K562 (cell line): ENCODE results near the gene ADIPOR2. TPM values are rescaled to one million over a fixed set of nuclear protein-coding genes. Genes with fewer than 3 reads are reported as not detected.

Source experiments
- ATAC-seq: fragments of 200-7000 bp; cut with Tn5 transposase; 3 replicates; pipeline ENCODE4 v1.9.1; 2020; ENCODE audit warnings: moderate library complexity
- BruUV-seq: library from RNA; stranded (reverse); fragments of 400-500 nt; replicated peaks from 2 replicates; lab custom pipeline; 2021; lab: Mats Ljungman, UMichigan
- CTCF ChIA-PET: fragments of 300-600 bp; formaldehyde crosslinking; extraction: SDS; loops from one replicate; lab custom pipeline; 2021; ENCODE audit warnings: low intra/inter-chr PET ratio; lab: Yijun Ruan, JAX
- POLR2A ChIA-PET: fragments of 300-600, 350-650 bp; sonication (Branson Sonifier 250); formaldehyde crosslinking; extraction: SDS; loops from one replicate; lab custom pipeline; 2021; ENCODE audit warnings: antibody characterized with exemption, inconsistent platforms; lab: Yijun Ruan, JAX
- DNase-seq, 4 experiments: peaks; one replicate each; pipeline versions ENCODE4 v3.0.0 to v3.0.0-alpha.2; 2011 to 2018; ENCODE audit warnings: low spot score in 3 of 4, mixed read lengths in 3 of 4; ENCODE audit errors: extremely low read depth in 1 of 4
- FAIRE-seq: peaks from 2 replicates; lab custom pipeline; 2011; peaks lifted over from hg19 to GRCh38; lab: Jason Lieb, UNC
- H2AFZ ChIP-seq: 2 replicates; pipeline ENCODE4 v1.6.0; 2011; ENCODE audit warnings: low read depth, low read length, control low read depth, inconsistent platforms
- H3K27ac ChIP-seq: fragments of 200-600 bp; 3 replicates; pipeline ENCODE4 v1.8.0; 2011; ENCODE audit warnings: low read depth, mild to moderate bottlenecking, control low read depth, inconsistent platforms, low read length, moderate library complexity, mixed read lengths; ENCODE audit errors: extremely low read depth
- H3K27me3 ChIP-seq, 2 experiments: fragments of 300-600 bp in 1 of 2; 2 replicates in 1 of 2; 3 replicates in 1 of 2; pipeline versions ENCODE4 v1.6.0 to v1.8.0; 2011; ENCODE audit warnings: inconsistent platforms in 2 of 2, low read length in 2 of 2, mild to moderate bottlenecking in 1 of 2, mixed read lengths in 1 of 2, moderate library complexity in 1 of 2; ENCODE audit not compliant: control insufficient read depth in 2 of 2, insufficient read depth in 2 of 2
- H3K36me3 ChIP-seq: fragments of 300-600 bp; 3 replicates; pipeline ENCODE4 v1.8.0; 2011; ENCODE audit warnings: mild to moderate bottlenecking, low read length, inconsistent platforms; ENCODE audit not compliant: control insufficient read depth, insufficient read depth
- H3K4me1 ChIP-seq, 2 experiments: fragments of 200-600 bp in 1 of 2; replicated peaks in 1 of 2; 2 replicates in 1 of 2; 3 replicates in 1 of 2; pipeline versions ENCODE4 v1.5.1 to v1.8.0; 2011; ENCODE audit warnings: inconsistent platforms in 2 of 2, low read length in 2 of 2, mild to moderate bottlenecking in 1 of 2, mixed read lengths in 1 of 2, moderate library complexity in 1 of 2; ENCODE audit not compliant: control insufficient read depth in 2 of 2, insufficient read depth in 2 of 2
- H3K4me2 ChIP-seq: 2 replicates; pipeline ENCODE4 v1.6.1; 2011; ENCODE audit warnings: low read length, control low read depth, inconsistent platforms, mixed read lengths; ENCODE audit not compliant: insufficient read depth
- H3K4me3 ChIP-seq: fragments of 200-600 bp; sonication (generic), shearing (Covaris generic); 2 replicates; pipeline ENCODE4 v1.5.1; 2016; ENCODE audit warnings: control low read depth, inconsistent platforms
- H3K79me2 ChIP-seq: fragments of 200-600 bp; 3 replicates; pipeline ENCODE4 v1.8.0; 2011; ENCODE audit warnings: low read length, inconsistent platforms; ENCODE audit not compliant: control insufficient read depth, insufficient read depth
- H3K9ac ChIP-seq, 2 experiments: 2 replicates each; pipeline versions ENCODE4 v1.6.0 to v1.6.1; 2011; ENCODE audit warnings: low read depth in 2 of 2, low read length in 2 of 2, control low read depth in 1 of 2, inconsistent platforms in 1 of 2, mild to moderate bottlenecking in 1 of 2, mixed read lengths in 1 of 2; ENCODE audit not compliant: insufficient read depth in 1 of 2
- H3K9me1 ChIP-seq: one replicate; pipeline ENCODE4 v1.6.0; 2011; ENCODE audit warnings: inconsistent platforms, mild to moderate bottlenecking, low read length, moderate library complexity; ENCODE audit not compliant: control insufficient read depth, insufficient read depth
- H3K9me3 ChIP-seq: replicated peaks from 2 replicates; pipeline ENCODE4 v1.5.1; 2011; ENCODE audit warnings: low read depth, low read length, inconsistent platforms; ENCODE audit not compliant: control insufficient read depth, insufficient read depth
- H4K20me1 ChIP-seq: replicated peaks from 2 replicates; pipeline ENCODE4 v1.6.1; 2011; ENCODE audit warnings: low read length, inconsistent platforms, mixed read lengths; ENCODE audit not compliant: control insufficient read depth, insufficient read depth
- ARID2 ChIP-seq: fragments of 450-650 bp; IDR thresholded peaks from 2 replicates; pipeline ENCODE4 v1.6.1; 2017; ENCODE audit warnings: antibody characterized with exemption, mild to moderate bottlenecking
- GABPB1 ChIP-seq: sonication (generic); formaldehyde crosslinking; IDR thresholded peaks from 2 replicates; pipeline ENCODE4 v1.8.0; 2022; ENCODE audit warnings: mild to moderate bottlenecking, missing genetic modification reagents
- MAFG ChIP-seq: fragments of 450-650 bp; conservative IDR thresholded peaks from 2 replicates; pipeline ENCODE4 v1.6.1; 2016; ENCODE audit warnings: missing genetic modification characterization, missing compliant biosample characterization
- MIER1 ChIP-seq: fragments of 450-650 bp; IDR thresholded peaks from 2 replicates; pipeline ENCODE4 v1.6.1; 2016; ENCODE audit warnings: antibody characterized with exemption, mild to moderate bottlenecking, low read depth
- NR3C1 ChIP-seq: sonication (generic); formaldehyde crosslinking; IDR thresholded peaks from 2 replicates; pipeline ENCODE4 v1.8.1; 2022; ENCODE audit warnings: missing genetic modification reagents
- YBX1 ChIP-seq: fragments of 450-650 bp; IDR thresholded peaks from 2 replicates; pipeline ENCODE4 v1.7.1; 2016; ENCODE audit warnings: mild to moderate bottlenecking
- ZBTB5 ChIP-seq: fragments of 450-650 bp; IDR thresholded peaks from 2 replicates; pipeline ENCODE4 v1.6.1; 2017; ENCODE audit warnings: antibody characterized with exemption
- ZNF124 ChIP-seq: sonication (generic); formaldehyde crosslinking; IDR thresholded peaks from 2 replicates; pipeline ENCODE4 v1.8.1; 2022; ENCODE audit warnings: missing genetic modification reagents
- ZNF551 ChIP-seq: fragments of 250-450 bp; sonication (Bioruptor Pico); IDR thresholded peaks from 2 replicates; pipeline ENCODE4 v1.5.0; 2021; ENCODE audit warnings: mild to moderate bottlenecking, moderate library complexity
- WGBS: fragments of 100-300 bp; shearing (Covaris generic); methylation state at CpG from one replicate; pipeline ENCODE4 v1.1.6; 2016; ENCODE audit warnings: low coverage, mixed read lengths; ENCODE audit not compliant: insufficient coverage; ENCODE audit errors: missing lambda C conversion rate; 5-methylcytosine and 5-hydroxymethylcytosine counted together
- in situ Hi-C: fragments of 300-500 bp; cut with MboI; formaldehyde crosslinking; loops from 4 replicates; pipeline ENCODE4 v1.15.0; 2018; ENCODE audit warnings: inconsistent platforms, mixed read lengths
- intact Hi-C: fragments of 100-400 bp; cut with micrococcal nuclease; formaldehyde crosslinking; loops from 2 replicates; pipeline ENCODE4 v1.14.2; 2022
- polyA plus RNA-seq, 8 experiments: library from polyadenylated mRNA; depleted of rRNA in 4 of 8; stranded (reverse) in 5 of 8; unstranded in 3 of 8; fragments of >200 nt; fragmentation: Nextera tagmentation in 2 of 8; fragmentation: Illumina TruSeq in 1 of 8; extraction: Ambion mirVana in 2 of 8; extraction: Trizol in 1 of 8; gene quantifications; 2 replicates each; pipeline versions ENCODE4 v1.2.1 to v1.2.3, GENCODE V29; 2011 to 2014; ENCODE audit warnings: inconsistent platforms in 1 of 8, missing spikeins in 1 of 8
- total RNA-seq, 7 experiments: library from RNA; depleted of rRNA in 6 of 7; stranded (reverse); fragments of >200 nt in 6 of 7; fragmentation: Illumina TruSeq in 2 of 7; extraction: Trizol in 2 of 7; gene quantifications; 2 replicates each; pipeline versions ENCODE4 v1.2.1 to v1.2.3, GENCODE V29; 2011 to 2021; ENCODE audit warnings: low replicate concordance in 1 of 7
- TF ChIP-seq, protein P1 (sequence below): fragments of 200-800 bp; sonication (Bioruptor generic); IDR thresholded peaks from 2 replicates; pipeline ENCODE4 v1.6.1; 2017; ENCODE audit warnings: missing genetic modification characterization, missing compliant biosample characterization

ADIPOR2 gene
- total and polyA plus RNA-seq, 9 of the 15 experiments (the other 6 are each of a cell fraction or from before 2014, with no cell fraction given): 10.9 to 63.5 (median 46.0) TPM

DNA sequence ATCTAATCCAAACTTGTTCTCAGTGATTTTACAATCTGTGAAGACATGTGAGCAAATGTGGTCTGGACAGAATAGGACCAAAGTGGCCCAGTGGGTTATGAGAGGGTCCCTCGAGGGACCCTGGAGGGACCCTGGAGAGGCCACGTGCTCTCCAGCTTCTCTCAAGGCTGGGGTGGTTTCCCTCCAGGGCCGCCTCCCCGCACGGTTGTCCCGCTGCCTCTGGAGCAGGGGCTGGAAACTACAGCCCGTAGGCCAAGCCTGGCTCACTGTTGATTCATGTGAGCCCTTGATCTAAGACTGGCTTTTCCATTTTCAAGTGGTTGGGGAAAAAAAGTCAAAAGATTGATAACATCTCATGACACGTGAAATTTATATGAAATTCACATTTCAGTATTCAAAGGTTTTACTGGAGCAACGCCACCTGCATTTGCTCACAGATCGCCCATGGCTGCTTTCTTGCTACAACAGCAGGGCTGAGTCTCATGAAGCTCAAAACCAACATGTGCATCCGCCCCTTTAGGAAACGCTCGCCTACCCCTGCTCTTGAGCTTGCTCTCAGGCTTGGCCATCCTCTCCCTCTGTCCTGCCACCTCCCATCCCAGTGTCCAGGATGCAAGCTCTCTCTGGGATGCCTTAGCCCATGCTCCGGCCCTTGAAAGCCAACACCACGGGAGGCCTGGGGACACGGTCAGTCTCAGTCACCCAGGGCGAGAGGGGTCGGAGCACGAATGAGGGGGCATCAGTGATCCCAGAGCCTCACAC lies 117.3 kb downstream of the ADIPOR2 start:
- CTCF ChIA-PET: no interaction called here
- in situ Hi-C loops: no loop called here
- FAIRE-seq: no peak

More for the DNA sequence above, 117.3 kb downstream of the ADIPOR2 start:
- Histone ChIP-seq H3K27me3 (no peaks in the 10 kb centered on the region), H3K4me1 (peaks cover 30 to 37% of the 10 kb centered on the region in 2 experiments), H3K9ac (no peak overlapping the region), H3K36me3 (no peaks in the 10 kb centered on the region), H3K9me1 (no peaks in the 10 kb centered on the region), H4K20me1 (no peaks in the 10 kb centered on the region), H3K9me3 (no peaks in the 10 kb centered on the region), H3K79me2 (no peaks in the 10 kb centered on the region), H3K27ac (no peak overlapping the region), H3K4me2 (no peak overlapping the region), H3K4me3 (no peak overlapping the region), H2AFZ (no peak overlapping the region)
- ATAC-seq: no peak
- intact Hi-C loops: no loop called here
- no peak for TF ChIP-seq MIER1
- TF ChIP-seq, protein P1, sequence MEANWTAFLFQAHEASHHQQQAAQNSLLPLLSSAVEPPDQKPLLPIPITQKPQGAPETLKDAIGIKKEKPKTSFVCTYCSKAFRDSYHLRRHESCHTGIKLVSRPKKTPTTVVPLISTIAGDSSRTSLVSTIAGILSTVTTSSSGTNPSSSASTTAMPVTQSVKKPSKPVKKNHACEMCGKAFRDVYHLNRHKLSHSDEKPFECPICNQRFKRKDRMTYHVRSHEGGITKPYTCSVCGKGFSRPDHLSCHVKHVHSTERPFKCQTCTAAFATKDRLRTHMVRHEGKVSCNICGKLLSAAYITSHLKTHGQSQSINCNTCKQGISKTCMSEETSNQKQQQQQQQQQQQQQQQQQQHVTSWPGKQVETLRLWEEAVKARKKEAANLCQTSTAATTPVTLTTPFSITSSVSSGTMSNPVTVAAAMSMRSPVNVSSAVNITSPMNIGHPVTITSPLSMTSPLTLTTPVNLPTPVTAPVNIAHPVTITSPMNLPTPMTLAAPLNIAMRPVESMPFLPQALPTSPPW (CRISPR knock-in tag): no peak
- TF ChIP-seq ZNF124: no peak
- TF ChIP-seq GABPB1 (CRISPR knock-in tag): no peak
- TF ChIP-seq ZBTB5: no peak
- no peak for TF ChIP-seq NR3C1
- no peak for TF ChIP-seq ARID2
- TF ChIP-seq ZNF551: no peak
- no peak for TF ChIP-seq YBX1
- TF ChIP-seq MAFG (tag): no peak
- 67% methylated on average over 17 of the region's 19 CpGs for WGBS
- POLR2A ChIA-PET: no interaction called here
- no TSS peak for BruUV-seq
- no peak for DNase-seq
